ENCODE data around the gene MGA. TPM values are rescaled to one million over a fixed set of nuclear protein-coding genes. Genes with fewer than 3 reads are reported as not detected.

Gene MGA
- polyA plus RNA-seq, 1 donor (not counting 4 experiments of a cell fraction or from before 2014, with no cell fraction given): 6.3 TPM

DNA sequence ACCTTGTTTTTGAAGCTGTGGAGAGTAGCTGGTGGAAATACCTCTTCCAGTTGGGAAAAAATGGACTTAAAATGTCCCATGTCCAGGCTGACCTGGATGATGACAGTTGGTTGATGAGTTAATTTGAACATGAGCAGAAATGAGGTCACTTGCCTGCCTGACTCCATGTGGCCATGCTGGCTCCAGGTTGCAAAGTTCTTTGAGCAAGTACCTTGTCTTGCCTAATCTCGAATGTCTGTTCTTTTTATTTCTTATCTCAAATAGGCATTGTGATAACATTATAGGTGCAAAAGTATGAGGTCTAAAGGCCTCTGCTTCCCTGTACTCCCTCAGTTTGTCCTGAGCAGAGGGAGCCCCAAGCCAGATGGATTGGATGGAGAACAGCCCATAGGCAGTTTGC, 123.1 kb downstream of the MGA start:
- Histone ChIP-seq H3K4me2 (ENCODE audit: control insufficient read depth, extremely low read depth, insufficient read depth, low read depth, low read length) (peak overlapping the region; percentile 55), H3K79me2 (ENCODE audit: control insufficient read depth, insufficient read depth, low read length) (peaks cover 91% of the 10 kb centered on the region), H3K27ac (ENCODE audit: control insufficient read depth, insufficient read depth, low read length) (peak overlapping the region; percentile 45), H3K9me3 (ENCODE audit: control insufficient read depth, low read depth, low read length) (no peaks in the 10 kb centered on the region), H3K4me1 (ENCODE audit: control insufficient read depth, extremely low read depth, insufficient read depth, low read length) (peaks cover 51% of the 10 kb centered on the region), H2AFZ (ENCODE audit: control insufficient read depth, low read length) (no peak overlapping the region), H3K9ac (ENCODE audit: control insufficient read depth, extremely low read depth, insufficient read depth, low read length) (no peak overlapping the region), H3K4me3 (ENCODE audit: control insufficient read depth in 2 of 3, extremely low read depth in 1 of 3, insufficient read depth in 2 of 3, low read depth in 1 of 3, low read length in 3 of 3) (no peak overlapping the region), H3K27me3 (ENCODE audit: control insufficient read depth, extremely low read depth, insufficient read depth, low read length) (no peaks in the 10 kb centered on the region), H3K36me3 (ENCODE audit: control insufficient read depth in 2 of 2, extremely low read depth in 1 of 2, insufficient read depth in 2 of 2, low read length in 2 of 2) (peaks cover 0 to 5% of the 10 kb centered on the region in 2 experiments), H4K20me1 (ENCODE audit: control insufficient read depth, extremely low read depth, insufficient read depth, low read length) (no peaks in the 10 kb centered on the region), H3K9me1 (ENCODE audit: control insufficient read depth, extremely low read depth, insufficient read depth, low read length) (no peaks in the 10 kb centered on the region)
- FAIRE-seq: no peak
- TF ChIP-seq, protein P1, sequence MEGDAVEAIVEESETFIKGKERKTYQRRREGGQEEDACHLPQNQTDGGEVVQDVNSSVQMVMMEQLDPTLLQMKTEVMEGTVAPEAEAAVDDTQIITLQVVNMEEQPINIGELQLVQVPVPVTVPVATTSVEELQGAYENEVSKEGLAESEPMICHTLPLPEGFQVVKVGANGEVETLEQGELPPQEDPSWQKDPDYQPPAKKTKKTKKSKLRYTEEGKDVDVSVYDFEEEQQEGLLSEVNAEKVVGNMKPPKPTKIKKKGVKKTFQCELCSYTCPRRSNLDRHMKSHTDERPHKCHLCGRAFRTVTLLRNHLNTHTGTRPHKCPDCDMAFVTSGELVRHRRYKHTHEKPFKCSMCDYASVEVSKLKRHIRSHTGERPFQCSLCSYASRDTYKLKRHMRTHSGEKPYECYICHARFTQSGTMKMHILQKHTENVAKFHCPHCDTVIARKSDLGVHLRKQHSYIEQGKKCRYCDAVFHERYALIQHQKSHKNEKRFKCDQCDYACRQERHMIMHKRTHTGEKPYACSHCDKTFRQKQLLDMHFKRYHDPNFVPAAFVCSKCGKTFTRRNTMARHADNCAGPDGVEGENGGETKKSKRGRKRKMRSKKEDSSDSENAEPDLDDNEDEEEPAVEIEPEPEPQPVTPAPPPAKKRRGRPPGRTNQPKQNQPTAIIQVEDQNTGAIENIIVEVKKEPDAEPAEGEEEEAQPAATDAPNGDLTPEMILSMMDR (optimal IDR thresholded peaks at IDR 0.05 in 1 of 3, IDR thresholded peaks at IDR 0.05 in 1 of 3, conservative IDR thresholded peaks at IDR 0.05 in 1 of 3; ENCODE audit: extremely low read depth in 1 of 3, insufficient read depth in 2 of 3, low read length in 3 of 3): no peak
- TF ChIP-seq EZH2 (IDR thresholded peaks at IDR 0.05; ENCODE audit: low read length): no peak
- dilution Hi-C loops (cut with MboI; ENCODE audit: extremely low pct_ligation_motif_present, low sequenced_read_pairs): no loop called here
- DNase-seq (ENCODE audit: low read depth, low spot score): no peak

DNA sequence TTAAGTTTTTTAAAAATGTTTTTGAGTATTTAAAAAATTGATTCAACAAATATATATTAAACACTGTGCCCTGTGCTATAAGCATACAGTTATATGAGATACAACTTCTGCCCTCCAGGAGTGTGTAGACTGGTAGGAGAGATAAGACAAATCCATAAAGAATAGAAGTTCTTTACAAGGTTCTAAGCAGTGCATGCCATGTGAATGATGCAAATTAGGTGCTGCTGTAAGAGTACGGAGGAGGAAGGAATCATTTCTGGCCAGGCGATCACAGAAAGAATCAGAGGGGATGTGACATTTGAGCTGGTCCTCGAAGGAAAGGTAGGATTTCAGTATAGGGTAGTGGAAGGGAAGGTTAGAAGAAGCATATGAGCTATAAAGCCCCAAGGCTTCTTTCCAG, 128.1 kb downstream of the MGA start:
- Histone ChIP-seq H3K9ac (ENCODE audit: control insufficient read depth, extremely low read depth, insufficient read depth, low read length) (peak overlapping the region; percentile 1), H3K4me1 (ENCODE audit: control insufficient read depth, extremely low read depth, insufficient read depth, low read length) (peaks cover 66% of the 10 kb centered on the region), H3K9me1 (ENCODE audit: control insufficient read depth, extremely low read depth, insufficient read depth, low read length) (no peaks in the 10 kb centered on the region), H3K27me3 (ENCODE audit: control insufficient read depth, extremely low read depth, insufficient read depth, low read length) (no peaks in the 10 kb centered on the region), H3K4me2 (ENCODE audit: control insufficient read depth, extremely low read depth, insufficient read depth, low read depth, low read length) (peak overlapping the region; percentile 25), H3K27ac (ENCODE audit: control insufficient read depth, insufficient read depth, low read length) (peak overlapping the region; percentile 59), H3K4me3 (ENCODE audit: control insufficient read depth in 2 of 3, extremely low read depth in 1 of 3, insufficient read depth in 2 of 3, low read depth in 1 of 3, low read length in 3 of 3) (no peak overlapping the region), H3K36me3 (ENCODE audit: control insufficient read depth in 2 of 2, extremely low read depth in 1 of 2, insufficient read depth in 2 of 2, low read length in 2 of 2) (peaks cover 8 to 10% of the 10 kb centered on the region in 2 experiments), H2AFZ (ENCODE audit: control insufficient read depth, low read length) (no peak overlapping the region), H3K9me3 (ENCODE audit: control insufficient read depth, low read depth, low read length) (no peaks in the 10 kb centered on the region), H3K79me2 (ENCODE audit: control insufficient read depth, insufficient read depth, low read length) (peaks cover 92% of the 10 kb centered on the region), H4K20me1 (ENCODE audit: control insufficient read depth, extremely low read depth, insufficient read depth, low read length) (no peaks in the 10 kb centered on the region)
- no peak for DNase-seq (ENCODE audit: low read depth, low spot score)
- TF ChIP-seq, protein P1 (optimal IDR thresholded peaks at IDR 0.05 in 1 of 3, IDR thresholded peaks at IDR 0.05 in 1 of 3, conservative IDR thresholded peaks at IDR 0.05 in 1 of 3; ENCODE audit: extremely low read depth in 1 of 3, insufficient read depth in 2 of 3, low read length in 3 of 3): no peak
- no peak for TF ChIP-seq EZH2 (IDR thresholded peaks at IDR 0.05; ENCODE audit: low read length)
- dilution Hi-C loops (cut with MboI; ENCODE audit: extremely low pct_ligation_motif_present, low sequenced_read_pairs): no loop called here
- no peak for FAIRE-seq

All from keratinocyte (primary cell).